GM19468 (cell line): Measurements from ENCODE around the gene RASA4.
"Not testable (repeated sequence)": the region's sequence is repeated elsewhere in the genome, so short reads cannot be mapped to it uniquely, and the experiment has no call there.

Source experiments
- ATAC-seq: cut with Tn5 transposase; IDR thresholded peaks from one replicate; pipeline ENCODE4 v1.9.1; 2021; ENCODE audit warnings: mild to moderate bottlenecking, moderate library complexity, moderate number of reproducible peaks; ENCODE audit not compliant: unreplicated experiment; ENCODE audit errors: extremely low read depth

RASA4 gene

GRCh38 chr7:102546353-102546752 lies 70.2 kb downstream of the RASA4 start:
- ATAC-seq, result not testable (repeated sequence)

GRCh38 chr7:102545288-102545687 lies 71.3 kb downstream of the RASA4 start:
- not testable (repeated sequence) for ATAC-seq

- not testable (repeated sequence) for ATAC-seq
These were observed 72.2 kb downstream of the RASA4 start for GRCh38 chr7:102544372-102544771.

GRCh38 chr7:102543596-102543995 lies 73.0 kb downstream of the RASA4 start, which contains the start of gene UPK3BL2:
Gene UPK3BL2, minus strand, starts transcription at chr7:102543696. Its CDS starts 60 bp downstream, at chr7:102543636.
- ATAC-seq, result not testable (repeated sequence)

GRCh38 chr7:102542771-102543170 lies 73.8 kb downstream of the RASA4 start:
- ATAC-seq, result not testable (repeated sequence)

- ATAC-seq, result not testable (repeated sequence)
These were observed 74.5 kb downstream of the RASA4 start for GRCh38 chr7:102542083-102542482.

GRCh38 chr7:102540604-102541003 lies 76.0 kb downstream of the RASA4 start:
- ATAC-seq, result not testable (repeated sequence)

GRCh38 chr7:102535062-102535615 lies 81.4 kb downstream of the RASA4 start:
- ATAC-seq, result not testable (repeated sequence)

GRCh38 chr7:102532127-102532526 lies 84.4 kb downstream of the RASA4 start:
- ATAC-seq, result not testable (repeated sequence)

- not testable (repeated sequence) for ATAC-seq
These were observed 85.0 kb downstream of the RASA4 start for GRCh38 chr7:102531583-102531982.

GRCh38 chr7:102527822-102528793 lies 88.4 kb downstream of the RASA4 start:
- ATAC-seq, result not testable (repeated sequence)

- ATAC-seq, result not testable (repeated sequence)
These were observed 89.4 kb downstream of the RASA4 start for GRCh38 chr7:102527182-102527581.

GRCh38 chr7:102524803-102525202 lies 91.8 kb downstream of the RASA4 start:
- ATAC-seq, result not testable (repeated sequence)
